ENCODE measurements around the gene COPZ2.

COPZ2 gene

DNA sequence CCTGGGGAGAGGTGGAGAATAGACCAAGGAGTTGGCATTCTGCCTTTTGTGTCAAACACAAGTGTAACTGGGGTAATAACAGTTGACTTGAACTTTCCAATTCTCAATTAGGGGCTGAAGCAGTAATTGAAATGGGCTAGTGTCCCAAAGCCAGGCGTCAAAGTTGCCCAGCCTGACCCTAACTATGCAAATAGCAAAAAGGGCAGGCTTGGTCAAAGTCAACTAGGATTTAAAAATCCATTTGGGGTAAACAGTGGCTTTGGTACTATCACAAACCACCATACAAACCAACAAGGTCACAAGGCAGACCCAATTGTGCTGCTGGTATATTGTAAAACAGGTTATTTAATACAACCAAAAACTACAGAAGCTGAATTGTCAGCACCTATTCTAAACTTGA is 28.6 kb upstream of the COPZ2 start:
- Histone ChIP-seq H3K9me3 (ENCODE audit: low read length) (no peaks in the 10 kb centered on the region), H3K36me3 (ENCODE audit: insufficient read depth, low read length) (peaks cover 79% of the 10 kb centered on the region), H2AFZ (ENCODE audit: low read depth, low read length) (no peak overlapping the region), H3K27me3 (ENCODE audit: insufficient read depth, low read length) (no peaks in the 10 kb centered on the region), H3K4me1 (ENCODE audit: insufficient read depth, low read length) (peaks cover 9% of the 10 kb centered on the region), H3K4me3 (ENCODE audit: low read length) (no peak overlapping the region)

DNA sequence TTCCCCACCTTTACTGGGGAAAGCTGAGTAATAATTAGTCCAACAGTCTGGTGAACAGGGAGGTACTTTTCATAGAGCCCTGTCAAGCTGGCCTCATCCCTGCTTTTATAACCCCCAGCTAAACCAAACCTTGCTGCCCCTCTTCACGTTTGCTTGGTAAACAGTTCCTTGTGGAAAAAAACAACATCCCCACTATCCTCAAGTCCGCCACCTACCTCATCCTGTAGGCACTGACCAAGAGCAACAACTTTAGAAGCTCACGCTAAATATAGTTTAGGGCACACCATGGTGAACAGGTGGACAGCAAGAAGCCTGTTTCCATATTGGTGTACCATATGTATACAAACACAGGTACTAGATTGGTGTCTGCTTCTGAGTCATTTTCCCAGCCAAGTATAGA is 27.0 kb upstream of the COPZ2 start:
- no peaks in the 10 kb centered on the region for H3K27me3 ChIP-seq (ENCODE audit: insufficient read depth, low read length)
- H2AFZ ChIP-seq (ENCODE audit: low read depth, low read length) = no peak overlapping the region
- no peaks in the 10 kb centered on the region for H3K9me3 ChIP-seq (ENCODE audit: low read length)
- H3K36me3 ChIP-seq (ENCODE audit: insufficient read depth, low read length) = peaks cover 78% of the 10 kb centered on the region
- H3K4me1 ChIP-seq (ENCODE audit: insufficient read depth, low read length) = peaks cover 9% of the 10 kb centered on the region
- no peak overlapping the region for H3K4me3 ChIP-seq (ENCODE audit: low read length)

DNA sequence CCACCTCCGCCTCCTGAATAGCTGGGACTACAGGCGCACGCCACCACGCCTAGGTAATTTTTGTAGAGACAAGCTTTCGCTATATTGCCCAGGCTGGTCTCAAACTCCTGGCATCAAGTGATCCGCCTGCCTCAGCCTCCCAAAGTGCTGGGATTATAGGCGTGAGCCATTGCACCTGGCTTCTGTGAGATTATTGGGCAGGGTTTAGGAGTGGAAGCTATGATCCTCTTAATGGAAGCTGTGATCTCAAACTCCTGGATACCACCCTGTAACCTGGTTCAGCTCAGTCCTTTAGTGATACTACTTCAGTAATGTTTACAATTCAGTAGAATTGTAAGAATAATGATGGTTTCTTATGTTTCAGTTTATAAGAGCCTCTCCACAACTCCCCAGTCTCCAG is 24.7 kb upstream of the COPZ2 start:
- no peak overlapping the region for H3K4me3 ChIP-seq (ENCODE audit: low read length)
- peaks cover 9% of the 10 kb centered on the region for H3K4me1 ChIP-seq (ENCODE audit: insufficient read depth, low read length)
- no peak overlapping the region for H2AFZ ChIP-seq (ENCODE audit: low read depth, low read length)
- H3K36me3 ChIP-seq (ENCODE audit: insufficient read depth, low read length) = peaks cover 87% of the 10 kb centered on the region
- H3K9me3 ChIP-seq (ENCODE audit: low read length) = no peaks in the 10 kb centered on the region
- H3K27me3 ChIP-seq (ENCODE audit: insufficient read depth, low read length) = no peaks in the 10 kb centered on the region

DNA sequence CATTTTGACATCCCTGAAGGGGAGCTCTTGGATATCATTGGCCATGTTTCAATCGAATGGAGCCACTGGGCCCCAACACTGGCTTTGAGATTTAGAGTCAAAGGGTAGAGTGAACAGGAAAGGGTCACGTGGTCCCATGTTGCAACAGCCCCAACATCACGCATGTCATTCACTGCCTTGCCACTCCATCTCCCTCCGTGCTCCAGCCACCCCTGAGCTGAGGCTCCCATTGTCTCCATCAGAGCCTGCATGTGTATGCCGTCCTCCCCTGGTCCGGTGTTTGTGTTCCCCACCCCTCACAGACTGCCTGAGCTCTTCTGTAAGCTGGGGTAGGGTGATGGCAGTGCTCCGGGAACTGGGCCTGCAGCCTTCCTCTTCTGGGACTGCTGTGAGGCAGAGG is 22.7 kb upstream of the COPZ2 start:
- H3K27me3 ChIP-seq (ENCODE audit: insufficient read depth, low read length) = no peaks in the 10 kb centered on the region
- H3K9me3 ChIP-seq (ENCODE audit: low read length) = no peaks in the 10 kb centered on the region
- H2AFZ ChIP-seq (ENCODE audit: low read depth, low read length) = no peak overlapping the region
- peaks cover 90% of the 10 kb centered on the region for H3K36me3 ChIP-seq (ENCODE audit: insufficient read depth, low read length)
- H3K4me3 ChIP-seq (ENCODE audit: low read length) = no peak overlapping the region
- peaks cover 8% of the 10 kb centered on the region for H3K4me1 ChIP-seq (ENCODE audit: insufficient read depth, low read length)

DNA sequence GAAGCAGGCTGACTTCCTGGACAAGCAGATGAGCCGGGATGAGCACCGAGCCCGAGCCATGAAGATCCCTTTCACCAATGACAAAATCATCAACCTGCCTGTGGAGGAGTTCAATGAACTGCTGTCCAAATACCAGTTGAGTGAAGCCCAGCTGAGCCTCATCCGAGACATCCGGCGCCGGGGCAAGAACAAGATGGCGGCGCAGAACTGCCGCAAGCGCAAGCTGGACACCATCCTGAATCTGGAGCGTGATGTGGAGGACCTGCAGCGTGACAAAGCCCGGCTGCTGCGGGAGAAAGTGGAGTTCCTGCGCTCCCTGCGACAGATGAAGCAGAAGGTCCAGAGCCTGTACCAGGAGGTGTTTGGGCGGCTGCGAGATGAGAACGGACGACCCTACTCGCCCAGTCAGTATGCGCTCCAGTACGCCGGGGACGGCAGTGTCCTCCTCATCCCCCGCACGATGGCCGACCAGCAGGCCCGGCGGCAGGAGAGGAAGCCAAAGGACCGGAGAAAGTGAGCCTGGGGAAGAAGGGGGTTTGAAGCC is 21.6 kb upstream of the COPZ2 start:
- Histone ChIP-seq H3K9me3 (ENCODE audit: low read length) (no peaks in the 10 kb centered on the region), H2AFZ (ENCODE audit: low read depth, low read length) (no peak overlapping the region), H3K4me3 (ENCODE audit: low read length) (no peak overlapping the region), H3K27me3 (ENCODE audit: insufficient read depth, low read length) (no peaks in the 10 kb centered on the region), H3K4me1 (ENCODE audit: insufficient read depth, low read length) (peaks cover 18% of the 10 kb centered on the region), H3K36me3 (ENCODE audit: insufficient read depth, low read length) (peaks cover 82% of the 10 kb centered on the region)

DNA sequence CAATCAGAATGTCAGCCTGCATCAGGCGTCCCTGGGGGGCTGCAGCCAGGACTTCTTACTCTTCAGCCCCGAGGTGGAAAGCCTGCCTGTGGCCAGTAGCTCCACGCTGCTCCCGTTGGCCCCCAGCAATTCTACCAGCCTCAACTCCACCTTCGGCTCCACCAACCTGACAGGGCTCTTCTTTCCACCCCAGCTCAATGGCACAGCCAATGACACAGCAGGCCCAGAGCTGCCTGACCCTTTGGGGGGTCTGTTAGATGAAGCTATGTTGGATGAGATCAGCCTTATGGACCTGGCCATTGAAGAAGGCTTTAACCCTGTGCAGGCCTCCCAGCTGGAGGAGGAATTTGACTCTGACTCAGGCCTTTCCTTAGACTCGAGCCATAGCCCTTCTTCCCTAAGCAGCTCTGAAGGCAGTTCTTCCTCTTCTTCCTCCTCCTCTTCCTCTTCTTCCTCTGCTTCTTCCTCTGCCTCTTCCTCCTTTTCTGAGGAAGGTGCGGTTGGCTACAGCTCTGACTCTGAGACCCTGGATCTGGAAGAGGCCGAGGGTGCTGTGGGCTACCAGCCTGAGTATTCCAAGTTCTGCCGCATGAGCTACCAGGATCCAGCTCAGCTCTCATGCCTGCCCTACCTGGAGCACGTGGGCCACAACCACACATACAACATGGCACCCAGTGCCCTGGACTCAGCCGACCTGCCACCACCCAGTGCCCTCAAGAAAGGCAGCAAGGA is 21.0 kb upstream of the COPZ2 start:
- Histone ChIP-seq H3K4me1 (ENCODE audit: insufficient read depth, low read length) (peaks cover 24% of the 10 kb centered on the region), H3K27me3 (ENCODE audit: insufficient read depth, low read length) (no peaks in the 10 kb centered on the region), H3K4me3 (ENCODE audit: low read length) (no peak overlapping the region), H3K9me3 (ENCODE audit: low read length) (no peaks in the 10 kb centered on the region), H3K36me3 (ENCODE audit: insufficient read depth, low read length) (peaks cover 78% of the 10 kb centered on the region), H2AFZ (ENCODE audit: low read depth, low read length) (no peak overlapping the region)

DNA sequence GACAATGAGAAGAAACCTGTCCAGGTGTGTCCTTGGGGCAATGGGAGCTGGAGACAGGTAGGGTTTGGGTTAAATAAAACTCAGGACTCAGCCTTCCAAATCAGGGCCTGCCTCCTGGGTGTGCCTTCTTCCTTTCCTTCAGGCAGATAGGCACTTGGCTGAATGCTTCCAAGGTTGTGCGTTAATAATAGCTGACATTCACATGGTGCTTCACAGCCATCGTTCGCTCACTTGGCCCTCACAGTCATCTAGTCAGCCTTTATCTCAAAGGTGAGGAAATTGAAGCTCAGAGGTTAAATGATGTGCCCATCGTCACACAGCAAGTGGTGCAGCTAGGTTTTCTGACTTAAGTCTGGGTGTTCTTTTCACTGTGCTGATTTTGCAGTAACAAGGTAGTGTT is 20.0 kb upstream of the COPZ2 start:
- Histone ChIP-seq H3K4me3 (ENCODE audit: low read length) (no peak overlapping the region), H3K36me3 (ENCODE audit: insufficient read depth, low read length) (peaks cover 80% of the 10 kb centered on the region), H3K9me3 (ENCODE audit: low read length) (no peaks in the 10 kb centered on the region), H3K27me3 (ENCODE audit: insufficient read depth, low read length) (no peaks in the 10 kb centered on the region), H2AFZ (ENCODE audit: low read depth, low read length) (no peak overlapping the region), H3K4me1 (ENCODE audit: insufficient read depth, low read length) (peaks cover 34% of the 10 kb centered on the region)

DNA sequence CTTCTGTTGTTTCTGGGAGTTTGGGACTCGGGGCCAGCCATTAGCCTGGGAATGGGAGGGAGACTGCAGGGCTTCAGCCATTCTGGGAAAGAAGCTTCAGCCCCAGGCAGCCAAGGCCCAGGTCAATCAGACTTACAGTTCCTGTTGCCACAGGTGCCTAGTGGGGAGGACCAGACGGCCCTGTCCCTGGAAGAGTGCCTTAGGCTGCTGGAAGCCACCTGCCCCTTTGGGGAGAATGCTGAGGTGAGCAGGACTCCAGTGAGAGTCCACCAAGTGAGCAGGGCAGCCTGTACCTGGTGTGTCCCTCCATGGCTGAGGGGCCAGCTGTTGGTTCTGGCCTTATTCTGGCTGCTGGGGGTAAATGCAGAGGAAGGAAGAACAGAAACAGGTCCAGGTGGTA is 19.3 kb upstream of the COPZ2 start:
- Histone ChIP-seq H3K27me3 (ENCODE audit: insufficient read depth, low read length) (no peaks in the 10 kb centered on the region), H3K9me3 (ENCODE audit: low read length) (no peaks in the 10 kb centered on the region), H3K36me3 (ENCODE audit: insufficient read depth, low read length) (peaks cover 77% of the 10 kb centered on the region), H2AFZ (ENCODE audit: low read depth, low read length) (no peak overlapping the region), H3K4me3 (ENCODE audit: low read length) (no peak overlapping the region), H3K4me1 (ENCODE audit: insufficient read depth, low read length) (peaks cover 41% of the 10 kb centered on the region)

DNA sequence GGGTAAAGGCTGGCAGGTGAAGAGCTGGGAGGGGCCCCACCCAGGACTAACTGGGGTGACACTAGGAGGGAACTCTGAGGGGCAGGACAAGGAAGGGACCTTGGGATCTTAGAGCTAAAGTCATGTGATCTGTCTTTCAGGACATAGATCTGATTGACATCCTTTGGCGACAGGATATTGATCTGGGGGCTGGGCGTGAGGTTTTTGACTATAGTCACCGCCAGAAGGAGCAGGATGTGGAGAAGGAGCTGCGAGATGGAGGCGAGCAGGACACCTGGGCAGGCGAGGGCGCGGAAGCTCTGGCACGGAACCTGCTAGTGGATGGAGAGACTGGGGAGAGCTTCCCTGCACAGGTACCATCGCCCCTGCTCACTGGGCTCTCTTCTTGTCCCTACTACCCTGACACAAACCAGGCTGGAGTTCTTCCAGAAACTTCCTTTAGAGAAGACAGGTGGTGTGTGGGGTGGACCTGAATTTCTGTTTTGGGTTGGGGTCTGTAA is 18.7 kb upstream of the COPZ2 start:
- no peaks in the 10 kb centered on the region for H3K9me3 ChIP-seq (ENCODE audit: low read length)

DNA sequence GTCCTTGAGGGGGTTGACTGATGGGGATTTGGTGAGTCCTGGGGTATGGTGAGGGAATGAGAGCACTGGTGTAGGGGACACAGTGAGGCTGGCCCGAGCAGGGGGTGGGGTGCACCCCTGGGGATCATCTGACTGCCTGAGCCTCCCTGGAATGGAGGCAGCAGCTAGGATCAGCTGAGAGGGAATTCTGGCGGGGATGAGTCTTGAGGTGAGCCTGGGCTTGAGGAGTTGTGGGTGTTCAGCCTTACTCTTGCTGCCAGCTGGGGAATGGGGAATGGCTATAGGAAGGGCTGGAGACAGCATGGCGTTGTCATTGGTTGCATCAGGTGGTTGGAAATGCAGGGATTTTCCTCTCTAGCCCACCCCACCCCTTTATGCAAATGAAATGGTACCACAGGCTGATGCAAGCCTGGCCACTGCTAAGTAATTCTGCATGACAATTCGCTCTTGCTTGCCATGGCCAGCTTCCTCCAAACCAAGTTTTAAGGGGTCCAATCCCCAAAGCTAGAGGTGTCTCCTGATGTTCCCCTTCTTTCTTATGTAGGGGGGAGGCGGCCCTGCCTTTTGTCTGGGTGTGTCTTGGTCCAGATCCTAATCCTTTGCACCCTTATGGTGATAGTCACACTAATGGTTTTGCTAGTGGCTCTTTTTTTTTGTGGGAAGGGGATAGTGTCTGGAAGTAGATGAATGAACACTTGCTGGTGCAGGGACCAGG is 18.1 kb upstream of the COPZ2 start:
- peaks cover 53% of the 10 kb centered on the region for H3K4me1 ChIP-seq (ENCODE audit: insufficient read depth, low read length)
- H3K27me3 ChIP-seq (ENCODE audit: insufficient read depth, low read length) = no peaks in the 10 kb centered on the region
- H3K9me3 ChIP-seq (ENCODE audit: low read length) = no peaks in the 10 kb centered on the region
- H2AFZ ChIP-seq (ENCODE audit: low read depth, low read length) = no peak overlapping the region
- H3K4me3 ChIP-seq (ENCODE audit: low read length) = no peak overlapping the region
- H3K36me3 ChIP-seq (ENCODE audit: insufficient read depth, low read length) = peaks cover 78% of the 10 kb centered on the region

More for the DNA sequence above, 18.7 kb upstream of the COPZ2 start:
- Histone ChIP-seq H3K4me1 (ENCODE audit: insufficient read depth, low read length) (peaks cover 47% of the 10 kb centered on the region), H3K4me3 (ENCODE audit: low read length) (no peak overlapping the region), H3K27me3 (ENCODE audit: insufficient read depth, low read length) (no peaks in the 10 kb centered on the region), H2AFZ (ENCODE audit: low read depth, low read length) (no peak overlapping the region), H3K36me3 (ENCODE audit: insufficient read depth, low read length) (peaks cover 76% of the 10 kb centered on the region)

DNA sequence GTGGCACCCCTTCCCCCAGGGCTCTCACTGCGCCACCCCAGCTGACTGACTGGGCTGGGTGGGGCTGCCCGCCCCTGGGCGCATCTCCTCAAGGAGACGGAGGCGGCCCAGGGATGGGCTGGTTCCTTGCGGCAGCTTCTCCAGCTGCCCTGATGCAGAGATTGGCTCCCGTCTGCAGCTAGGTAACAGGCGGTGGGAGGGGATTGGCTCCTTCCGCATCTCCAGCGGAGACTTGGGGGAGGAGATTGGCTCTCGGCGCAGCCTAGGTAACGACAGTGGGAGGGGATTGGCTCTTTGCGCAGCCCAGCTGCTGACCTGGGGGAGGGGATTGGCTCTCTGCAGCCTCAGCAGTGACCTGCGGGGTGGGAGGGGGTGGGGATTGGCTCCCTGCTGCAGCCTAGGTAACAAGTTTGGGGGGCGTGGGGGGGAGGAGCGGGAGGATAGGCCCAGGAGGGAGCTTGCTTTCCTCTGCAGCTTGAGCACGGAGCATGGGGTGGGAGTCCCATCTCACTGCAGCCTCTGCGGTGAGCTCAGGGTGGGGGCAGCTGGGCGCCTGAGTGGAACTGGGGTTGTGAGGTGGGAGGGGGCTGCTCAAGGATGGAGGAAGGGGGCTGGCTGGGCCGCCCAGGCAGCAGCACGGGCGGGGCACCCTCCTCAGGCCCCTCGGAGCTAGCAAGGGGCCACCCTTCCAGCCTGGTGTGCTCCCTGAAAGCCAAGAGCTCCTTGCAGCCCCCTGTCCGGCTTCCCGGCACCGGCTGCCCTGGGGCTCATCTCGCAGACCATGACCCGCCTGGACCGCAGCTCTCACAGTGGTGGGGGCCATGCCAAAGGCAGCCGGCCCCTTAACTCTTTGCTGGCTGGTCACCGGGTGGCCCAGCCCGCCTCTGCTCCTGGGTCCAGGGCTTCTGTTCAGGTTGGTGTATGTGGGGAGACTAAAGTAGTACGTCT is 16.9 kb upstream of the COPZ2 start:
- H3K4me3 ChIP-seq (ENCODE audit: low read length) = peak overlapping the region; percentile 22
- no peak overlapping the region for H2AFZ ChIP-seq (ENCODE audit: low read depth, low read length)
- no peaks in the 10 kb centered on the region for H3K27me3 ChIP-seq (ENCODE audit: insufficient read depth, low read length)
- H3K4me1 ChIP-seq (ENCODE audit: insufficient read depth, low read length) = peaks cover 62% of the 10 kb centered on the region
- H3K9me3 ChIP-seq (ENCODE audit: low read length) = no peaks in the 10 kb centered on the region
- peaks cover 73% of the 10 kb centered on the region for H3K36me3 ChIP-seq (ENCODE audit: insufficient read depth, low read length)

DNA sequence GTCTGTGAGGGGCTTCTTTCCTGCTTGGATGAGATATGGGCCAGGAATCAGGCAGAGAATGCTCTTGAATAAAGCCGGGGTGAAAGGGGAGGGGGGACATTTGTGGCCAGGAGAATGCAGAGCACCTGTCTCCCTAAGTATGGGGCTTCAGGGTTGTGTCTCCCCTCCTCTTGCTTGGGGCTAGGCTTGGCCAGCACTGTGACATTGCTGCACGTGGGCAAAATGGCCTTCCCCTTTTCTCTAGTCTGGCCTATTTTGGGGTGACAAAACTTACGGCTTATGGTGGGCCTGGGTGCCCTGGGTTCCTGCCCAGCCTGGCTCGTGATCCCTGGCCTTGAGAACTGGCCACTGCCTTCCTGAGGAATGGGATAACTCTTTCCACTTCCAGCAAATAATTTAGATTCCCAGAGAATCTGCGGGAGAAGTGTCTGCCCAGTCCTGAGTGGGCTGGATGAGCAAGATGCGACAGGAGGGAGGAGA is 16.2 kb upstream of the COPZ2 start:
- Histone ChIP-seq H3K27me3 (ENCODE audit: insufficient read depth, low read length) (no peaks in the 10 kb centered on the region), H2AFZ (ENCODE audit: low read depth, low read length) (no peak overlapping the region), H3K9me3 (ENCODE audit: low read length) (no peaks in the 10 kb centered on the region), H3K36me3 (ENCODE audit: insufficient read depth, low read length) (peaks cover 66% of the 10 kb centered on the region), H3K4me3 (ENCODE audit: low read length) (no peak overlapping the region), H3K4me1 (ENCODE audit: insufficient read depth, low read length) (peaks cover 65% of the 10 kb centered on the region)

All from neuron (in vitro differentiated cells).